Heart left ventricle (tissue), 16 donors: Measurements from ENCODE around the gene IL6R. TPM values are rescaled to one million over a fixed set of nuclear protein-coding genes. Genes with fewer than 3 reads are reported as not detected.
A peak's percentile ranks its signal among the peaks of the same experiment; 100 is the strongest.

Source experiments
- ATAC-seq, 4 donors: fragments of 200-7000 bp; cut with Tn5 transposase; one replicate each; pipeline ENCODE4 v1.9.1; 2020 to 2022; ENCODE audit warnings: moderate library complexity in 4 of 4, mild to moderate bottlenecking in 3 of 4, moderate number of reproducible peaks in 1 of 4
- DNase-seq, 5 donors: peaks; one replicate each; pipeline ENCODE4 v3.0.0-alpha.2; 2020
- H3K27ac ChIP-seq, 12 donors: fragments of 200-600 bp; sonication (generic) in 4 of 12; one replicate each; pipeline versions ENCODE4 v1.5.0 to v1.8.0; 2016 to 2022; ENCODE audit warnings: mild to moderate bottlenecking in 2 of 12
- H3K27me3 ChIP-seq, 9 donors: fragments of 200-600 bp; sonication (generic) in 2 of 9; one replicate each; pipeline versions ENCODE4 v1.5.1 to v1.8.0; 2016 to 2022; ENCODE audit warnings: mild to moderate bottlenecking in 3 of 9
- H3K36me3 ChIP-seq, 9 donors: fragments of 200-600 bp; sonication (generic) in 2 of 9; one replicate each; pipeline versions ENCODE4 v1.5.0 to v1.8.0; 2018 to 2022; ENCODE audit warnings: mild to moderate bottlenecking in 2 of 9
- H3K4me1 ChIP-seq, 12 donors: fragments of 200-600 bp; sonication (generic) in 4 of 12; one replicate each; pipeline versions ENCODE4 v1.5.0 to v1.8.0; 2016 to 2022; ENCODE audit warnings: mild to moderate bottlenecking in 3 of 12
- H3K4me3 ChIP-seq, 12 donors: fragments of 200-600 bp; sonication (generic) in 4 of 12; one replicate each; pipeline versions ENCODE4 v1.5.0 to v1.8.0; 2017 to 2022; ENCODE audit warnings: mild to moderate bottlenecking in 9 of 12, moderate library complexity in 4 of 12
- H3K9me3 ChIP-seq, 12 donors: fragments of 200-600 bp; sonication (generic) in 4 of 12; one replicate each; pipeline versions ENCODE4 v1.5.0 to v1.8.0; 2016 to 2022; ENCODE audit warnings: mild to moderate bottlenecking in 1 of 12
- POLR2A ChIP-seq, 2 donors: fragments of 450-650 bp; IDR thresholded peaks; one replicate each; pipeline ENCODE4 v1.6.1; 2017; ENCODE audit warnings: antibody characterized with exemption in 2 of 2, mild to moderate bottlenecking in 2 of 2, moderate library complexity in 2 of 2
- WGBS, 4 donors: extraction: QIAGEN DNeasy Blood & Tissue Kit in 2 of 4; methylation state at CpG; one replicate each; pipeline versions ENCODE4 v1.1.5 to v1.1.7; 2013 to 2018; 5-methylcytosine and 5-hydroxymethylcytosine counted together
- intact Hi-C, 10 donors: fragments of 100-400 bp; cut with DNase I; formaldehyde crosslinking; loops; one replicate each; pipeline versions ENCODE4 v1.11.1 to v1.14.2; 2022
- polyA plus RNA-seq, 2 donors: library from polyadenylated mRNA; stranded (reverse); fragments of 200-250 nt; gene quantifications; one replicate each; pipeline ENCODE4 v1.2.3, GENCODE V29; 2013
- total RNA-seq, 9 donors: library from RNA; depleted of rRNA in 2 of 9; stranded (reverse); fragments of >200 nt in 2 of 9; fragmentation: NEBNext Ultra II Directional in 3 of 9; extraction: Animal tissue kit (Norgen Biotek cat#: 25700) in 3 of 9; gene quantifications; one replicate each; pipeline versions ENCODE4 v1.1.0 to v1.2.4, GENCODE V29; 2016 to 2023
- TF ChIP-seq, protein P1 (sequence below), 12 donors: fragments of 200-600 bp; sonication (generic) in 4 of 12; IDR thresholded peaks; one replicate each; pipeline versions ENCODE4 v1.5.0 to v1.8.0; 2018 to 2022; ENCODE audit warnings: antibody characterized with exemption in 12 of 12, mild to moderate bottlenecking in 5 of 12
- donor health status: ischemic (EF 13 %, LVEDD 7.1; RV severe dilation, severe dysfunction).
- donor health status: healthy with polysubstance abuse.
- donor health status: DM: no; HTN: yes; CAD: no.
- donor health status: DM: no; HTN: no; CAD: no.
- donor health status: ischemic (EF 25% LVEDD 6.9; RV normal size, moderate dysfunction).
- donor health status: ischemic (EF 25% LVEDD 5.7; RV mildly dilated, moderate dysfunction).
- donor health status: healthy.
- donor health status: DM: yes; HTN: yes; CAD: no.
- donor health status: ischemic (EF 35%, LVEDD 5.7; RV mildly dilated, moderate dysfunction).
- donor health status: nonischemic (EF 11% LVEDD 7.7; RV severe dilation, severe dysfunction).
- donor health status: DM: yes; HTN: yes; CAD: no.
- donor health status: PGD.
- donor health status: ischemic (EF 29% LVEDD 5.4; RV normal size, mild dysfunction).
- donor health status: nonischemic (EF 23%, LVEDD 6.1; RV moderate dilation, normal function).

IL6R gene
- total and polyA plus RNA-seq, 11 donors: 3.4 to 26.6 (median 10.6) TPM

DNA sequence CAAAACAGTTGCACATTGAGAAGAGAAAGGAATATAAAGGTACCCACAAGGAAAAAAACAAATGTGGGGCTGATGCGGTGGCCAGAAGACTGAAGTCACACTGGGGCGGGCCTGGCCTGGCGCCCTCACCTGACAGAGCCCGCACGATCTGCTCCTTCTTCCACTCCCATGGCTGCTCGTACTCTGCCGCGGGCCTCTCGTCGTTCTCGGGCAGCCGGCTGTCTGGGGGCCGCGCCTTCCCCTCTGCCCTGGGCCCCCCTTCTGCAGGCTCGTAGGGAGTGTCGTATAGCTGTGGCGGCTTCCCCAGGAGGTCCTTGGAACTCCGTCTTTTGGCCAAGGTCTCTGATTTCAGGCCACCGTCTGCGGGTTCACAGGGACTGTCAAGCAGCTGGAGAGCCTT lies 83.8 kb downstream of the IL6R start:
- DNase-seq (no peak), ATAC-seq (no peak)
- peak overlapping the region in 11 of 12 donors; percentile 8 to 88 (median 47) for H3K27ac ChIP-seq
- H3K4me3 ChIP-seq: peak overlapping the region in 1 of 12 donors; percentile 4
- no peaks in the 10 kb centered on the region for H3K27me3 ChIP-seq
- no peaks in the 10 kb centered on the region for H3K9me3 ChIP-seq
- WGBS, 4 donors: 50 to 70% (median 59%) methylated on average over 20 of the region's 20 CpGs
- TF ChIP-seq, protein P1, sequence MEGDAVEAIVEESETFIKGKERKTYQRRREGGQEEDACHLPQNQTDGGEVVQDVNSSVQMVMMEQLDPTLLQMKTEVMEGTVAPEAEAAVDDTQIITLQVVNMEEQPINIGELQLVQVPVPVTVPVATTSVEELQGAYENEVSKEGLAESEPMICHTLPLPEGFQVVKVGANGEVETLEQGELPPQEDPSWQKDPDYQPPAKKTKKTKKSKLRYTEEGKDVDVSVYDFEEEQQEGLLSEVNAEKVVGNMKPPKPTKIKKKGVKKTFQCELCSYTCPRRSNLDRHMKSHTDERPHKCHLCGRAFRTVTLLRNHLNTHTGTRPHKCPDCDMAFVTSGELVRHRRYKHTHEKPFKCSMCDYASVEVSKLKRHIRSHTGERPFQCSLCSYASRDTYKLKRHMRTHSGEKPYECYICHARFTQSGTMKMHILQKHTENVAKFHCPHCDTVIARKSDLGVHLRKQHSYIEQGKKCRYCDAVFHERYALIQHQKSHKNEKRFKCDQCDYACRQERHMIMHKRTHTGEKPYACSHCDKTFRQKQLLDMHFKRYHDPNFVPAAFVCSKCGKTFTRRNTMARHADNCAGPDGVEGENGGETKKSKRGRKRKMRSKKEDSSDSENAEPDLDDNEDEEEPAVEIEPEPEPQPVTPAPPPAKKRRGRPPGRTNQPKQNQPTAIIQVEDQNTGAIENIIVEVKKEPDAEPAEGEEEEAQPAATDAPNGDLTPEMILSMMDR (IDR thresholded peaks at IDR 0.05): no peak
- no peak for TF ChIP-seq POLR2A (IDR thresholded peaks at IDR 0.05)
- H3K4me1 ChIP-seq: peaks cover 11 to 86% (median 54%) of the 10 kb centered on the region in 12 donors
- intact Hi-C loops: no loop called here
- peaks cover 0 to 52% (median 15%) of the 10 kb centered on the region in 9 donors for H3K36me3 ChIP-seq

DNA sequence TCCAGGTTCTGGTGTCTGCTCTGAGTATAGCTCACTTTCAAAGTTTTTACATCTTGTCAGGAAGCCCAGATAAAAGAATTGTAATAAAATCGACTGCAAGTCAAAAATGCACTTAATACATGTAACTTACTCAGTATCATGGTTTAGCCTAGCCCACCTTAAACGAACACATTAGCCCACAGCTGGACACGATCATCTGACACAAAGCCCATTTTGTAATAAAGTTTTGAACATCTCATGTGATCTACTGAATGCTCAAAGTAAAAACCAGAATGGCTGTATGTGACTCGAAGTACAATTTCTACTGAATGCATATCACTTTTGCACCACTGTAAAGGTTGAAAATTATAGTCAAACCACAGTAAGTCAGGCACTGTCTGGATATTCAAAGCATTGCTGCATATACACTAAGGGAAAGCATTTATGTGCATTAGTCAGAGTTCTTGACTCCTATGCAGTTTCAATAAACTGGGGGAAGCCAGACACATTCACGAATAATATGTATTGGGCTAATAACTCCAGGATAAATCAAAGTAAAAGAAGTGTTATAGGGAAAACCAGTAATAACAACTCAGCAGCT lies 84.6 kb downstream of the IL6R start:
- DNase-seq: no peak
- peaks cover 15 to 92% (median 57%) of the 10 kb centered on the region in 12 donors for H3K4me1 ChIP-seq
- TF ChIP-seq, protein P1 (IDR thresholded peaks at IDR 0.05): no peak
- no peak for ATAC-seq
- 52 to 66% (median 62%) methylated on average over 5 of the region's 5 CpGs for WGBS, 4 donors
- H3K9me3 ChIP-seq: no peaks in the 10 kb centered on the region
- peak overlapping the region in 1 of 12 donors; percentile 4 for H3K4me3 ChIP-seq
- no peaks in the 10 kb centered on the region for H3K27me3 ChIP-seq
- H3K36me3 ChIP-seq: peaks cover 0 to 56% (median 15%) of the 10 kb centered on the region in 9 donors
- H3K27ac ChIP-seq: peak overlapping the region in 9 of 12 donors; percentile 8 to 94 (median 49)
- intact Hi-C loops: no loop called here

DNA sequence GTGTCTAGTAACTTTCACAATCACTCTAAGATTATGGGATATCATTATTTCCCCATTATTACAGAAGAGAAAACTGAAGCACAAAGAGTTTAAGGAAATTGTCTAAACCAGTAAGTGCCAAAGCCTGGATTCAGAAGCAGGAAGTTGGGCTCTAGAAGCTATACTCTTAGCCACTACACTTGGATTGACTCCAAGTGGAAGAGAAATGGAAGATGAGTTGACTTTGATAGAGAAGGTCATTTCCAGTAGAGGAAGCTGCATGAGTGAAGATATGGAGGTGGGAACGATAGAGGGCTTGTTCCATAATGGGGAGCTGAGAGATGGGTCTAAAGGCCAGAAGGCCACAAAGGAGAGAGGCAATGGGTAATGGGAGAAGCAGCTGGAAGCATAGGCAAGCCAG lies 85.2 kb downstream of the IL6R start:
- TF ChIP-seq, protein P1 (IDR thresholded peaks at IDR 0.05): no peak
- Histone ChIP-seq H3K27ac (peak overlapping the region in 10 of 12 donors; percentile 8 to 94 (median 42)), H3K27me3 (no peaks in the 10 kb centered on the region), H3K4me1 (peaks cover 21 to 96% (median 62%) of the 10 kb centered on the region in 12 donors), H3K36me3 (peaks cover 0 to 61% (median 15%) of the 10 kb centered on the region in 9 donors), H3K4me3 (no peak overlapping the region), H3K9me3 (no peaks in the 10 kb centered on the region)
- intact Hi-C loops: no loop called here
- ATAC-seq: no peak
- DNase-seq: no peak
- WGBS, 4 donors: 25 to 49% (median 37%) methylated on average over 1 of the region's 1 CpG

DNA sequence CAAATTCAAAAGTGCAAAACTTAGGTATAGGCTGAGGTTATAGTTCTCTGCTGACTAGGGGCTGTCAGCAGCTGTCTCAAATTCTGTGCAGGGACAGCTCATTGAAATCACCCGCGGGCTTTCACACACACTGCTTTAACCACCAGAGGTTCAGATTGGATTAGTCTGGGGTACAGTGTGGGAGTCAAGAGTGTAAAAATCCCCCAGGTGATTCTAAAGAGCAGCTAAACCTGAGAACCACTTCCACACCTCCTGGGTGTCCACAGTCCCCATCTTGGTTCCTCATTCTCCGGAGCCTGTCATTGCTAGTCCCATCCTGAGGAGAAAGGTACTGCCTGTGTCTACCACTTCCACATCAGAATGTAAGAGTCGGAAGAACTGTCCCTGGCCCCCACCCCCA lies 87.0 kb downstream of the IL6R start:
- Histone ChIP-seq H3K27ac (peak overlapping the region; percentile 35 to 94 (median 74)), H3K36me3 (peaks cover 0 to 45% (median 7%) of the 10 kb centered on the region in 9 donors), H3K4me3 (peak overlapping the region in 1 of 12 donors; percentile 4), H3K4me1 (peaks cover 15 to 88% (median 57%) of the 10 kb centered on the region in 12 donors), H3K9me3 (no peaks in the 10 kb centered on the region), H3K27me3 (no peaks in the 10 kb centered on the region)
- ATAC-seq: no peak
- intact Hi-C loops: no loop called here
- TF ChIP-seq, protein P1 (IDR thresholded peaks at IDR 0.05): no peak
- TF ChIP-seq POLR2A (IDR thresholded peaks at IDR 0.05): no peak
- 62 to 72% (median 65%) methylated on average over 4 of the region's 4 CpGs for WGBS, 4 donors
- no peak for DNase-seq
